ENCODE measurements around the gene PPIH. TPM values are rescaled to one million over a fixed set of nuclear protein-coding genes. Genes with fewer than 3 reads are reported as not detected.
A peak's percentile ranks its signal among the peaks of the same experiment; 100 is the strongest.
"Not testable (repeated sequence)": the region's sequence is repeated elsewhere in the genome, so short reads cannot be mapped to it uniquely, and the experiment has no call there.

The PPIH gene
- total RNA-seq, 1 experiment from 2014 or later, result 78.5 TPM

- H3K36me3 ChIP-seq (ENCODE audit: control insufficient read depth, insufficient read depth, low read length), result peaks cover 27% of the 10 kb centered on the region
- DNase-seq (ENCODE audit: low read depth, low spot score) (peak; percentile 99), ATAC-seq (peak; percentile 95)
- H3K27me3 ChIP-seq (ENCODE audit: control insufficient read depth, insufficient read depth, low read length), result no peaks in the 10 kb centered on the region
- H3K4me3 ChIP-seq (ENCODE audit: low read depth in 2 of 2, low read length in 2 of 2), result peak within 1 kb of the TSS; percentile 91 to 97
- in situ Hi-C loops (cut with HindIII; ENCODE audit: low pct_unique_long_range_greater_than_20kb, low sequenced_read_pairs) (no loop called here), intact Hi-C loops (cut with micrococcal nuclease; ENCODE audit: unreplicated experiment) (no loop called here)
- H3K9me3 ChIP-seq (ENCODE audit: control insufficient read depth, insufficient read depth, low read depth, low read length), result no peaks in the 10 kb centered on the region
- BruUV-seq (replicated peaks), result no TSS peak
- peaks cover 35% of the 10 kb centered on the region for H3K4me1 ChIP-seq (ENCODE audit: control insufficient read depth, insufficient read depth, low read length)
- POLR2A ChIA-PET, result interaction anchor here (0.6 to 1.0 kb wide), 2 partner anchors 11 to 18 kb away, joined by 3 to 4 read pairs; no protein-coding TSS in a partner anchor
- H3K27ac ChIP-seq (ENCODE audit: low read length), result peak within 1 kb of the TSS; percentile 99
- peak; percentile 64 for TF ChIP-seq TCF7L2 (IDR thresholded peaks at IDR 0.05; ENCODE audit: low read depth, low read length)
- TF ChIP-seq, protein P1, sequence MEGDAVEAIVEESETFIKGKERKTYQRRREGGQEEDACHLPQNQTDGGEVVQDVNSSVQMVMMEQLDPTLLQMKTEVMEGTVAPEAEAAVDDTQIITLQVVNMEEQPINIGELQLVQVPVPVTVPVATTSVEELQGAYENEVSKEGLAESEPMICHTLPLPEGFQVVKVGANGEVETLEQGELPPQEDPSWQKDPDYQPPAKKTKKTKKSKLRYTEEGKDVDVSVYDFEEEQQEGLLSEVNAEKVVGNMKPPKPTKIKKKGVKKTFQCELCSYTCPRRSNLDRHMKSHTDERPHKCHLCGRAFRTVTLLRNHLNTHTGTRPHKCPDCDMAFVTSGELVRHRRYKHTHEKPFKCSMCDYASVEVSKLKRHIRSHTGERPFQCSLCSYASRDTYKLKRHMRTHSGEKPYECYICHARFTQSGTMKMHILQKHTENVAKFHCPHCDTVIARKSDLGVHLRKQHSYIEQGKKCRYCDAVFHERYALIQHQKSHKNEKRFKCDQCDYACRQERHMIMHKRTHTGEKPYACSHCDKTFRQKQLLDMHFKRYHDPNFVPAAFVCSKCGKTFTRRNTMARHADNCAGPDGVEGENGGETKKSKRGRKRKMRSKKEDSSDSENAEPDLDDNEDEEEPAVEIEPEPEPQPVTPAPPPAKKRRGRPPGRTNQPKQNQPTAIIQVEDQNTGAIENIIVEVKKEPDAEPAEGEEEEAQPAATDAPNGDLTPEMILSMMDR (IDR thresholded peaks at IDR 0.05), result no peak
- TF ChIP-seq SIN3A (IDR thresholded peaks at IDR 0.05; ENCODE audit: borderline replicate concordance, insufficient read depth, low read depth, low read length), result peak; percentile 51; the same call in 1 of the 2 replicates
- peak; percentile 90 for TF ChIP-seq POLR2AphosphoS5 (IDR thresholded peaks at IDR 0.05; ENCODE audit: low read depth, low read length)
- TF ChIP-seq REST (IDR thresholded peaks at IDR 0.05; ENCODE audit: insufficient read depth in 1 of 2, low read depth in 2 of 2, low read length in 1 of 2), result no peak
- CTCF ChIA-PET, result no interaction called here
Measured at GRCh38 chr1:42681741-42682483, 23.7 kb downstream of the PPIH start, which contains the start of gene YBX1. Gene YBX1, plus strand, starts transcription at chr1:42682418. Its CDS starts 148 bp downstream, at chr1:42682566.

- POLR2A ChIA-PET, result interaction anchor here (1.0 kb wide), 1 partner anchor 19 kb away, joined by 4 read pairs; no protein-coding TSS in a partner anchor
- DNase-seq (ENCODE audit: low read depth, low spot score); BruUV-seq (replicated peaks); H3K9me3 ChIP-seq (ENCODE audit: control insufficient read depth, insufficient read depth, low read depth, low read length); CTCF ChIA-PET; H3K27me3 ChIP-seq (ENCODE audit: control insufficient read depth, insufficient read depth, low read length); in situ Hi-C loops (cut with HindIII; ENCODE audit: low pct_unique_long_range_greater_than_20kb, low sequenced_read_pairs); intact Hi-C loops (cut with micrococcal nuclease; ENCODE audit: unreplicated experiment): not testable (repeated sequence)
- peak overlapping the region; percentile 99; the same call in 1 of the 2 replicates for H3K27ac ChIP-seq (ENCODE audit: low read length)
- ATAC-seq, result peak; percentile 56
- peak overlapping the region; percentile 69 to 97 for H3K4me3 ChIP-seq (ENCODE audit: low read depth in 2 of 2, low read length in 2 of 2)
- H3K36me3 ChIP-seq (ENCODE audit: control insufficient read depth, insufficient read depth, low read length), result peaks cover 27% of the 10 kb centered on the region
- peaks cover 37% of the 10 kb centered on the region for H3K4me1 ChIP-seq (ENCODE audit: control insufficient read depth, insufficient read depth, low read length)
Measured at GRCh38 chr1:42682484-42682738, 24.2 kb downstream of the PPIH start.
